CD14-positive monocyte (primary cell): Measurements from ENCODE around the gene MTLN. TPM values are rescaled to one million over a fixed set of nuclear protein-coding genes. Genes with fewer than 3 reads are reported as not detected.

Experiments used
- DNase-seq, 3 donors: peaks; one replicate each; pipeline ENCODE4 v3.0.0-alpha.2; 2011 to 2022
- H2AFZ ChIP-seq: 2 replicates; pipeline ENCODE4 v1.6.0; 2012; ENCODE audit warnings: mild to moderate bottlenecking, low read depth, low read length, inconsistent platforms; ENCODE audit not compliant: insufficient read depth, poor library complexity, severe bottlenecking
- H3K27ac ChIP-seq, 2 donors: 1 replicate in 1 of 2; 2 replicates in 1 of 2; pipeline ENCODE4 v1.5.1; 2012 to 2013; ENCODE audit warnings: low read length in 2 of 2, control low read depth in 1 of 2, inconsistent platforms in 1 of 2, low read depth in 1 of 2, mild to moderate bottlenecking in 1 of 2
- H3K27me3 ChIP-seq, 2 donors: one replicate each; pipeline versions ENCODE4 v1.6.0 to v1.6.1; 2011 to 2013; ENCODE audit warnings: low read length in 2 of 2; ENCODE audit not compliant: control insufficient read depth in 2 of 2, insufficient read depth in 2 of 2
- H3K36me3 ChIP-seq, 2 donors: replicated peaks in 1 of 2; 1 replicate in 1 of 2; 2 replicates in 1 of 2; pipeline versions ENCODE4 v1.5.1 to v1.6.1; 2012 to 2013; ENCODE audit warnings: low read length in 2 of 2, control low read depth in 1 of 2, inconsistent platforms in 1 of 2, mild to moderate bottlenecking in 1 of 2; ENCODE audit not compliant: insufficient read depth in 2 of 2, control insufficient read depth in 1 of 2
- H3K4me1 ChIP-seq, 2 donors: 1 replicate in 1 of 2; 2 replicates in 1 of 2; pipeline versions ENCODE4 v1.5.1 to v1.6.1; 2012 to 2013; ENCODE audit warnings: low read length in 2 of 2, control low read depth in 1 of 2, inconsistent platforms in 1 of 2, mild to moderate bottlenecking in 1 of 2, moderate library complexity in 1 of 2; ENCODE audit not compliant: insufficient read depth in 2 of 2, control insufficient read depth in 1 of 2
- H3K4me2 ChIP-seq: replicated peaks from 2 replicates; pipeline ENCODE3; 2012; ENCODE audit warnings: low read length, moderate library complexity, mild to moderate bottlenecking; ENCODE audit not compliant: poor library complexity, severe bottlenecking; ENCODE audit errors: extremely low read depth
- H3K4me3 ChIP-seq, 3 experiments: fragments of 200-600 bp in 1 of 3; sonication (generic) in 1 of 3; replicated peaks in 1 of 3; 1 replicate in 2 of 3; 2 replicates in 1 of 3; pipeline ENCODE4 v1.5.1; 2011 to 2013; ENCODE audit warnings: low read length in 3 of 3, mild to moderate bottlenecking in 3 of 3, control low read depth in 2 of 3, low read depth in 2 of 3, inconsistent platforms in 1 of 3, moderate library complexity in 1 of 3
- H3K79me2 ChIP-seq: 2 replicates; pipeline ENCODE4 v1.6.0; 2012; ENCODE audit warnings: mild to moderate bottlenecking, control low read depth, inconsistent platforms, low read length, moderate library complexity; ENCODE audit not compliant: insufficient read depth
- H3K9ac ChIP-seq: 2 replicates; pipeline ENCODE4 v1.6.0; 2017; ENCODE audit warnings: low read length, mild to moderate bottlenecking; ENCODE audit not compliant: insufficient read depth, poor library complexity, severe bottlenecking
- H3K9me3 ChIP-seq, 2 donors: replicated peaks in 1 of 2; 1 replicate in 1 of 2; 2 replicates in 1 of 2; pipeline versions ENCODE4 v1.5.1 to v1.6.1; 2012 to 2013; ENCODE audit warnings: low read length in 2 of 2, control low read depth in 1 of 2; ENCODE audit not compliant: control insufficient read depth in 1 of 2, insufficient read depth in 1 of 2
- H4K20me1 ChIP-seq: 2 replicates; pipeline ENCODE4 v1.6.0; 2012; ENCODE audit warnings: mild to moderate bottlenecking, low read length, control low read depth, moderate library complexity; ENCODE audit not compliant: insufficient read depth
- H3K27ac Mint-ChIP-seq, 7 donors: one replicate each; pipeline ENCODE4 v1.8.0; 2020; ENCODE audit warnings: mild to moderate bottlenecking in 7 of 7, mixed read lengths in 7 of 7, moderate library complexity in 6 of 7, inconsistent platforms in 2 of 7
- H3K27me3 Mint-ChIP-seq, 3 donors: one replicate each; pipeline ENCODE4 v1.8.0; 2021 to 2022; ENCODE audit warnings: low read depth in 3 of 3, mild to moderate bottlenecking in 3 of 3, mixed read lengths in 3 of 3, moderate library complexity in 3 of 3, inconsistent platforms in 1 of 3
- H3K36me3 Mint-ChIP-seq, 2 donors: one replicate each; pipeline ENCODE4 v1.8.0; 2020; ENCODE audit warnings: mixed read lengths in 2 of 2, inconsistent platforms in 1 of 2, mild to moderate bottlenecking in 1 of 2
- H3K4me1 Mint-ChIP-seq: one replicate; pipeline ENCODE4 v1.8.0; 2020; ENCODE audit warnings: mild to moderate bottlenecking, mixed read lengths
- H3K4me3 Mint-ChIP-seq, 2 donors: one replicate each; pipeline ENCODE4 v1.8.0; 2020; ENCODE audit warnings: mild to moderate bottlenecking in 2 of 2, mixed read lengths in 2 of 2, moderate library complexity in 1 of 2
- H3K9me3 Mint-ChIP-seq, 7 donors: one replicate each; pipeline ENCODE4 v1.8.0; 2020 to 2022; ENCODE audit warnings: mixed read lengths in 7 of 7, mild to moderate bottlenecking in 6 of 7, moderate library complexity in 6 of 7, inconsistent platforms in 2 of 7
- CTCF ChIP-seq: fragments of 200-600 bp; IDR thresholded peaks from one replicate; pipeline ENCODE4 v1.8.0; 2022; ENCODE audit warnings: antibody characterized with exemption, mild to moderate bottlenecking
- whole genome bisulfite sequencing: methylation state at CpG from one replicate; pipeline ENCODE4 v1.1.5; 2013; ENCODE audit warnings: missing lambda C conversion rate; ENCODE audit not compliant: insufficient coverage; 5-methylcytosine and 5-hydroxymethylcytosine counted together
- intact Hi-C, 2 donors: fragments of 100-400 bp; cut with micrococcal nuclease; formaldehyde crosslinking; loops; one replicate each; pipeline versions ENCODE4 v1.15.0 to v1.15.1; 2023
- polyA plus RNA-seq, 3 donors: library from polyadenylated mRNA; depleted of rRNA in 1 of 3; unstranded in 2 of 3; stranded (reverse) in 1 of 3; fragments of 300-500 nt in 2 of 3; fragments of >200 nt in 1 of 3; fragmentation: Illumina TruSeq in 2 of 3; gene quantifications; 1 replicate in 2 of 3; 2 replicates in 1 of 3; pipeline ENCODE4 v1.2.3, GENCODE V29; 2012 to 2021

MTLN gene
- polyA plus RNA-seq, 3 donors: 13.7 to 70.6 (median 51.0) TPM

- Histone ChIP-seq H2AFZ (no peak overlapping the region), H3K4me2 (no peak overlapping the region), H3K27me3 (no peaks in the 10 kb centered on the region), H3K9ac (no peak overlapping the region), H3K4me3 (no peak overlapping the region), H3K27ac (no peak overlapping the region), H4K20me1 (no peaks in the 10 kb centered on the region), H3K36me3 (no peaks in the 10 kb centered on the region), H3K4me1 (no peaks in the 10 kb centered on the region), H3K79me2 (no peaks in the 10 kb centered on the region), H3K9me3 (peaks cover 17 to 45% of the 10 kb centered on the region in 2 donors)
- no peak for TF ChIP-seq CTCF
- Mint-ChIP-seq H3K9me3 (peaks cover 20 to 42% (median 27%) of the 10 kb centered on the region in 7 donors), H3K27ac (no peak overlapping the region), H3K36me3 (no peaks in the 10 kb centered on the region), H3K4me1 (no peaks in the 10 kb centered on the region), H3K27me3 (peaks cover 2 to 3% (median 3%) of the 10 kb centered on the region in 3 donors), H3K4me3 (no peak overlapping the region)
- 100% methylated on average over 2 of the region's 2 CpGs for WGBS
- DNase-seq: no peak
- intact Hi-C loops: no loop called here
Observed at GRCh38 chr2:110182449-110182848, 29.9 kb downstream of the MTLN start.

DNA sequence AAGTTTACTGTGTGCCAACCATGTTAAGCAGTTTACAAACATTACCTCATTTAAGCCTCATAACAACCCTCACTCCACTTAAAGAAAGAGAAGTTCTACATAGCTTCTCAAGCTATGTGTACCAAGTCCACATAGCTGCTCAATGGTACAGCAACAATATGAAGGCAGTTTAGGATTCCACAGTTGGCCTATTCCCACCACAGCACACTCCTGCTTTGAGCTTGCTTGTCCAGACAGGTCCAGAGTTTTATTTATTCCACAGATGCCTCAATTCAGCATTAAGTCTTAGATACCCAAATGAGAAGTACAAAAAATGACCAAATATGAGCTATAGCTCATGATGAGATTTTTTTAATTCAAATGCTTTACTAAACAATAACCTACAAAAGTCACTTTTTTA is 32.3 kb downstream of the MTLN start:
- no peaks in the 10 kb centered on the region for H3K36me3 ChIP-seq
- no peak overlapping the region for H3K4me3 ChIP-seq
- H3K79me2 ChIP-seq: no peaks in the 10 kb centered on the region
- Mint-ChIP-seq H3K36me3 (no peaks in the 10 kb centered on the region), H3K9me3 (peaks cover 15 to 30% (median 20%) of the 10 kb centered on the region in 7 donors), H3K4me3 (no peak overlapping the region), H3K27ac (no peak overlapping the region), H3K4me1 (no peaks in the 10 kb centered on the region), H3K27me3 (peaks cover 2 to 4% (median 3%) of the 10 kb centered on the region in 3 donors)
- no peaks in the 10 kb centered on the region for H4K20me1 ChIP-seq
- no peak for TF ChIP-seq CTCF
- H3K27me3 ChIP-seq: no peaks in the 10 kb centered on the region
- no peaks in the 10 kb centered on the region for H3K4me1 ChIP-seq
- no peak overlapping the region for H3K9ac ChIP-seq
- intact Hi-C loops: no loop called here
- no peak overlapping the region for H3K27ac ChIP-seq
- H2AFZ ChIP-seq: no peak overlapping the region
- no peak for DNase-seq
- no peak overlapping the region for H3K4me2 ChIP-seq
- H3K9me3 ChIP-seq: peaks cover 17 to 29% of the 10 kb centered on the region in 2 donors
